ENCODE data around the gene LTA4H. TPM values are rescaled to one million over a fixed set of nuclear protein-coding genes. Genes with fewer than 3 reads are reported as not detected.

Gene LTA4H
- total and polyA plus RNA-seq, 2 experiments from 2014 or later, result 35.0 to 90.5 TPM

- no peak for DNase-seq (ENCODE audit: low spot score)
- Histone ChIP-seq H3K9me2 (replicated peaks; ENCODE audit: insufficient read depth) (no peaks in the 10 kb centered on the region), H3K27me3 (no peaks in the 10 kb centered on the region), H3K9me3 (ENCODE audit: low read depth) (no peaks in the 10 kb centered on the region), H3K79me2 (no peaks in the 10 kb centered on the region), H3K4me1 (ENCODE audit: insufficient read depth) (no peaks in the 10 kb centered on the region), H3K36me3 (replicated peaks; ENCODE audit: insufficient read depth, low read depth) (no peaks in the 10 kb centered on the region), H3K4me3 (no peak overlapping the region), H2AFZ (no peak overlapping the region), H3K27ac (no peak overlapping the region), H3K4me2 (no peak overlapping the region), H4K20me1 (ENCODE audit: insufficient read depth, poor library complexity, severe bottlenecking) (no peaks in the 10 kb centered on the region)
- no peak for TF ChIP-seq EZH2phosphoT487 (IDR thresholded peaks at IDR 0.05; ENCODE audit: low read depth, severe bottlenecking, unreplicated experiment)
- 93% methylated on average over 5 of the region's 5 CpGs for WGBS (ENCODE audit: low lambda C conversion rate, missing lambda C conversion rate)
These were observed 18.3 kb upstream of the LTA4H start for GRCh38 chr12:96053476-96054243.

GRCh38 chr12:96051756-96052485 lies 16.5 kb upstream of the LTA4H start:
- H3K4me2 ChIP-seq, result no peak overlapping the region
- H3K79me2 ChIP-seq, result no peaks in the 10 kb centered on the region
- H3K9me3 ChIP-seq (ENCODE audit: low read depth), result no peaks in the 10 kb centered on the region
- peaks cover 4% of the 10 kb centered on the region for H3K4me1 ChIP-seq (ENCODE audit: insufficient read depth)
- H4K20me1 ChIP-seq (ENCODE audit: insufficient read depth, poor library complexity, severe bottlenecking), result no peaks in the 10 kb centered on the region
- TF ChIP-seq EZH2 (IDR thresholded peaks at IDR 0.05; ENCODE audit: borderline replicate concordance) (no peak), EZH2phosphoT487 (IDR thresholded peaks at IDR 0.05; ENCODE audit: low read depth, severe bottlenecking, unreplicated experiment) (no peak), CTCF (IDR thresholded peaks at IDR 0.05; ENCODE audit: poor library complexity) (no peak)
- 94% methylated on average over 2 of the region's 2 CpGs for WGBS (ENCODE audit: low lambda C conversion rate, missing lambda C conversion rate)
- no peak overlapping the region for H2AFZ ChIP-seq
- H3K36me3 ChIP-seq (replicated peaks; ENCODE audit: insufficient read depth, low read depth), result no peaks in the 10 kb centered on the region
- no peak for DNase-seq (ENCODE audit: low spot score)
- H3K27me3 ChIP-seq, result no peaks in the 10 kb centered on the region
- no peaks in the 10 kb centered on the region for H3K9me2 ChIP-seq (replicated peaks; ENCODE audit: insufficient read depth)
- H3K27ac ChIP-seq, result no peak overlapping the region
- no peak overlapping the region for H3K4me3 ChIP-seq

GRCh38 chr12:96050139-96050538 lies 14.8 kb upstream of the LTA4H start:
- Histone ChIP-seq H3K9me2 (replicated peaks; ENCODE audit: insufficient read depth) (no peaks in the 10 kb centered on the region), H3K27ac (no peak overlapping the region), H3K36me3 (replicated peaks; ENCODE audit: insufficient read depth, low read depth) (no peaks in the 10 kb centered on the region), H3K9me3 (ENCODE audit: low read depth) (no peaks in the 10 kb centered on the region), H3K27me3 (no peaks in the 10 kb centered on the region), H3K4me1 (ENCODE audit: insufficient read depth) (peaks cover 10% of the 10 kb centered on the region), H4K20me1 (ENCODE audit: insufficient read depth, poor library complexity, severe bottlenecking) (no peaks in the 10 kb centered on the region), H3K4me3 (no peak overlapping the region), H3K4me2 (no peak overlapping the region), H2AFZ (no peak overlapping the region), H3K79me2 (no peaks in the 10 kb centered on the region)
- TF ChIP-seq EZH2phosphoT487 (IDR thresholded peaks at IDR 0.05; ENCODE audit: low read depth, severe bottlenecking, unreplicated experiment) (no peak), EZH2 (IDR thresholded peaks at IDR 0.05; ENCODE audit: borderline replicate concordance) (no peak), CTCF (IDR thresholded peaks at IDR 0.05; ENCODE audit: poor library complexity) (no peak)
- DNase-seq (ENCODE audit: low spot score), result no peak
- whole genome bisulfite sequencing (ENCODE audit: low lambda C conversion rate, missing lambda C conversion rate), result 88% methylated on average over 2 of the region's 2 CpGs

- Histone ChIP-seq H3K9me3 (ENCODE audit: low read depth) (no peaks in the 10 kb centered on the region), H3K27ac (no peak overlapping the region), H3K27me3 (no peaks in the 10 kb centered on the region), H4K20me1 (ENCODE audit: insufficient read depth, poor library complexity, severe bottlenecking) (no peaks in the 10 kb centered on the region), H3K4me3 (no peak overlapping the region), H3K36me3 (replicated peaks; ENCODE audit: insufficient read depth, low read depth) (no peaks in the 10 kb centered on the region), H2AFZ (no peak overlapping the region), H3K4me1 (ENCODE audit: insufficient read depth) (peaks cover 10% of the 10 kb centered on the region), H3K79me2 (no peaks in the 10 kb centered on the region), H3K9me2 (replicated peaks; ENCODE audit: insufficient read depth) (no peaks in the 10 kb centered on the region), H3K4me2 (no peak overlapping the region)
- no peak for TF ChIP-seq EZH2 (IDR thresholded peaks at IDR 0.05; ENCODE audit: borderline replicate concordance)
- no peak for TF ChIP-seq EZH2phosphoT487 (IDR thresholded peaks at IDR 0.05; ENCODE audit: low read depth, severe bottlenecking, unreplicated experiment)
- no peak for TF ChIP-seq CTCF (IDR thresholded peaks at IDR 0.05; ENCODE audit: poor library complexity)
- 82% methylated on average over 6 of the region's 6 CpGs for WGBS (ENCODE audit: low lambda C conversion rate, missing lambda C conversion rate)
- no peak for DNase-seq (ENCODE audit: low spot score)
These were observed 13.7 kb upstream of the LTA4H start for GRCh38 chr12:96049101-96049500.
